Measurements from ENCODE around the gene TRAF3IP1.
"Not testable (repeated sequence)": the region's sequence is repeated elsewhere in the genome, so short reads cannot be mapped to it uniquely, and the experiment has no call there.

The TRAF3IP1 gene

GRCh38 chr2:238370094-238370822 lies 49.9 kb downstream of the TRAF3IP1 start:
- no peak overlapping the region for H3K27ac ChIP-seq (ENCODE audit: low read depth, low read length, severe bottlenecking)
- H3K36me3 ChIP-seq (ENCODE audit: control insufficient read depth, insufficient read depth, low read length) = no peaks in the 10 kb centered on the region
- no peaks in the 10 kb centered on the region for H3K9me3 ChIP-seq (ENCODE audit: control insufficient read depth, low read length)
- no peaks in the 10 kb centered on the region for H3K4me1 ChIP-seq (ENCODE audit: control insufficient read depth, insufficient read depth, low read length, poor library complexity, severe bottlenecking)
- H3K4me3 ChIP-seq (ENCODE audit: extremely low read depth, insufficient read depth, low read length, poor library complexity, severe bottlenecking) = no peak overlapping the region
- 93% methylated on average over 10 of the region's 10 CpGs for WGBS, 2 experiments (ENCODE audit: insufficient coverage in 2 of 2)

DNA sequence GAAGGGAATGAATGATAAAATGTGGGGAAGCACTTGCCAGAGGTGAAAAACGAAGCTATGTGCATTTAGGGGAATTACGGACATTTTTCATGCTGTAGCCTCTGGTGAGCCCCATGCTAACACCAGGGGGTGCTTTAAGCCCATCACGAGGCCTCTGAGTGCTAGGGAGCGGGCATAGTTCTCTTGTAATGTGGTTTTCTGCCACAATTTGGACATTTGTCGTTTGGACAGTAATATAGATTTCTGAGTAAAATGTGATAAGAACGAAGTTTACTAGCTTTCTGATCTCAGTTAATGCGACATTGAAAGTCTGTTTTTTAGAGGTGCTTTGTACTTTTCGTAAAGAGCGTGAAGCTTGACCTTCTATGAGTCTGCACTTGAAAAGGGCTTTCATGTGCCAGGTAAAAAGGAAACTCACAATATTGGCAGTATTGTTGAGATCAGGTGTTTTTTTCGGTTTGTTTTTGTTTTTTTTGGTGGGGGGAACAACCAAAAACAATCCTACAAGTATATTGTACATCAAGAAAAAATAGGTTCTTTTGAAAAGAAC lies 50.6 kb downstream of the TRAF3IP1 start:
- 67 to 74% methylated on average over 9 of the region's 10 CpGs for WGBS, 2 experiments (ENCODE audit: insufficient coverage in 2 of 2)
- H3K4me3 ChIP-seq (ENCODE audit: extremely low read depth, insufficient read depth, low read length, poor library complexity, severe bottlenecking) = no peak overlapping the region

GRCh38 chr2:238372277-238372676 lies 52.0 kb downstream of the TRAF3IP1 start:
- not testable (repeated sequence) for H3K4me1 ChIP-seq (ENCODE audit: control insufficient read depth, insufficient read depth, low read length, poor library complexity, severe bottlenecking); H3K4me3 ChIP-seq (ENCODE audit: extremely low read depth, insufficient read depth, low read length, poor library complexity, severe bottlenecking); H3K9me3 ChIP-seq (ENCODE audit: control insufficient read depth, low read length); H3K36me3 ChIP-seq (ENCODE audit: control insufficient read depth, insufficient read depth, low read length); H3K27ac ChIP-seq (ENCODE audit: low read depth, low read length, severe bottlenecking)
- WGBS, 2 experiments (ENCODE audit: insufficient coverage in 2 of 2) = no CpG with 5 or more reads among the region's 3 CpGs

More for the DNA sequence above, 50.6 kb downstream of the TRAF3IP1 start:
- no peaks in the 10 kb centered on the region for H3K36me3 ChIP-seq (ENCODE audit: control insufficient read depth, insufficient read depth, low read length)
- no peak overlapping the region for H3K27ac ChIP-seq (ENCODE audit: low read depth, low read length, severe bottlenecking)
- H3K4me1 ChIP-seq (ENCODE audit: control insufficient read depth, insufficient read depth, low read length, poor library complexity, severe bottlenecking) = no peaks in the 10 kb centered on the region
- no peaks in the 10 kb centered on the region for H3K9me3 ChIP-seq (ENCODE audit: control insufficient read depth, low read length)

GRCh38 chr2:238376884-238377391 lies 56.6 kb downstream of the TRAF3IP1 start:
- Histone ChIP-seq H3K4me3 (ENCODE audit: extremely low read depth, insufficient read depth, low read length, poor library complexity, severe bottlenecking) (no peak overlapping the region), H3K36me3 (ENCODE audit: control insufficient read depth, insufficient read depth, low read length) (no peaks in the 10 kb centered on the region), H3K4me1 (ENCODE audit: control insufficient read depth, insufficient read depth, low read length, poor library complexity, severe bottlenecking) (peaks cover 11% of the 10 kb centered on the region), H3K27ac (ENCODE audit: low read depth, low read length, severe bottlenecking) (no peak overlapping the region), H3K9me3 (ENCODE audit: control insufficient read depth, low read length) (no peaks in the 10 kb centered on the region)
- WGBS, 2 experiments (ENCODE audit: insufficient coverage in 2 of 2) = 96% methylated on average over 6 of the region's 8 CpGs

- Histone ChIP-seq H3K36me3 (ENCODE audit: control insufficient read depth, insufficient read depth, low read length) (peaks cover 7% of the 10 kb centered on the region), H3K4me1 (ENCODE audit: control insufficient read depth, insufficient read depth, low read length, poor library complexity, severe bottlenecking) (peaks cover 11% of the 10 kb centered on the region), H3K4me3 (ENCODE audit: extremely low read depth, insufficient read depth, low read length, poor library complexity, severe bottlenecking) (no peak overlapping the region), H3K9me3 (ENCODE audit: control insufficient read depth, low read length) (no peaks in the 10 kb centered on the region), H3K27ac (ENCODE audit: low read depth, low read length, severe bottlenecking) (no peak overlapping the region)
- WGBS, 2 experiments (ENCODE audit: insufficient coverage in 2 of 2) = 81 to 100% methylated on average over 6 to 7 of the region's 11 CpGs
Observed at GRCh38 chr2:238378230-238379095, 58.1 kb downstream of the TRAF3IP1 start.

DNA sequence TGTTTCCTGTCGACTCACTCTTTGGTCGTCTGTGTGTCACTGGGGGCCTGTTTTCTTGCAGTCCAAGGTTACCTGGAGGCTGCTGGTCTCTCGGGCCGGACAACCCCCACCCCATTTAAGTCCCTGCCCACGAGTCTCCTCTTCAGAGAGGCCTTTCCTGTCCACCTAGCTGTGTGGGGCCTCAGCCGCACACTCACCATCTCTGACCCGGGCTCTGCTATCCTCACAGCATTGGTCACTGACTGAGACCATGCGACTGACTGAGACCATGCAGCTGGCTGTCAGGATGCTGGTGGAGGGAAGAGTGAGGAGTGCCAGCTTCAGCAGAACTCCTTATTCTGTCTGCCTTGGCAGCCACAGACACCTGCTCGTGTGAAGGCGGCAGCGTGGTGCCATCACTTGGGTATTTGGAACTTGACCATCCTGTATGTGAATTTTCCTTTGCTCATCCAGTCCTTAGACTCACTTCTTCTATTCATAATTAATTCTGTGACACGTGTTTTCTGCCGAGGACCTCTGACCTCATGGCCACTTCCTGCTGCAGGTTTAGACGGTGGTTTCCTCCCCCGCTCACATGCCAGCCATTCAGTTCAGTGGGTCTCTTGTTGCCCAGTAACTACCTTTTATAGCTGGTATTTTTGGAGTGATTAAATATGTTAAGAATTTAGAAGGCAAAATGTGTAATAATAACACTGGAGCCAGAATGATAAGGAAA lies 58.9 kb downstream of the TRAF3IP1 start:
- H3K27ac ChIP-seq (ENCODE audit: low read depth, low read length, severe bottlenecking) = no peak overlapping the region
- H3K9me3 ChIP-seq (ENCODE audit: control insufficient read depth, low read length) = no peaks in the 10 kb centered on the region
- no peak overlapping the region for H3K4me3 ChIP-seq (ENCODE audit: extremely low read depth, insufficient read depth, low read length, poor library complexity, severe bottlenecking)
- WGBS, 2 experiments (ENCODE audit: insufficient coverage in 2 of 2) = 84 to 93% methylated on average over 11 to 14 of the region's 15 CpGs
- H3K36me3 ChIP-seq (ENCODE audit: control insufficient read depth, insufficient read depth, low read length) = peaks cover 10% of the 10 kb centered on the region
- peaks cover 11% of the 10 kb centered on the region for H3K4me1 ChIP-seq (ENCODE audit: control insufficient read depth, insufficient read depth, low read length, poor library complexity, severe bottlenecking)

DNA sequence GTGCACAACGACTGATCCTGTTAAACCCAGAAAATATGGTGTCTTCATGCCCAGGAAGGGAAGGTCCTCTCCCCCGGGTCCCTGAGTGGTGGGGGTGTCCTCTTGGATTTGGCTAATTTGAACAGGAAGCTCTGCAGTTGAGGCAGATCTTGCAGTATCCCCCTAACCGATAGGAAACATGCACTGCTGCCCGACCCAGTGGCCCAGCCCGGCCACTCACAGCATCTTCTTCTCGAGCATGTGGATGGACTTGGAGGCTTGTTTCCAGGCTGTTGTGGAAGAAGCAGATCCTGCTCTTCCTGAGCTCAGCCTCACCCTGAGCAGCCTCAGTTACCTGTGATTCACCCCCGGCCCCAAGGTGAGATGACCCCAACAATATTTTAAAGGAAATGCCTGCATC lies 60.0 kb downstream of the TRAF3IP1 start:
- Histone ChIP-seq H3K36me3 (ENCODE audit: control insufficient read depth, insufficient read depth, low read length) (peaks cover 10% of the 10 kb centered on the region), H3K4me3 (ENCODE audit: extremely low read depth, insufficient read depth, low read length, poor library complexity, severe bottlenecking) (no peak overlapping the region), H3K27ac (ENCODE audit: low read depth, low read length, severe bottlenecking) (no peak overlapping the region), H3K4me1 (ENCODE audit: control insufficient read depth, insufficient read depth, low read length, poor library complexity, severe bottlenecking) (peaks cover 11% of the 10 kb centered on the region), H3K9me3 (ENCODE audit: control insufficient read depth, low read length) (no peaks in the 10 kb centered on the region)
- WGBS, 2 experiments (ENCODE audit: insufficient coverage in 2 of 2) = 90 to 93% methylated on average over 3 to 5 of the region's 7 CpGs

- no CpG with 5 or more reads among the region's 1 CpG for WGBS, 2 experiments (ENCODE audit: insufficient coverage in 2 of 2)
- peaks cover 10% of the 10 kb centered on the region for H3K36me3 ChIP-seq (ENCODE audit: control insufficient read depth, insufficient read depth, low read length)
- H3K27ac ChIP-seq (ENCODE audit: low read depth, low read length, severe bottlenecking) = no peak overlapping the region
- H3K4me1 ChIP-seq (ENCODE audit: control insufficient read depth, insufficient read depth, low read length, poor library complexity, severe bottlenecking) = peaks cover 11% of the 10 kb centered on the region
- no peaks in the 10 kb centered on the region for H3K9me3 ChIP-seq (ENCODE audit: control insufficient read depth, low read length)
- H3K4me3 ChIP-seq (ENCODE audit: extremely low read depth, insufficient read depth, low read length, poor library complexity, severe bottlenecking) = no peak overlapping the region
Observed at GRCh38 chr2:238380785-238381184, 60.5 kb downstream of the TRAF3IP1 start.

- 93 to 96% methylated on average over 14 to 15 of the region's 16 CpGs for WGBS, 2 experiments (ENCODE audit: insufficient coverage in 2 of 2)
- Histone ChIP-seq H3K27ac (ENCODE audit: low read depth, low read length, severe bottlenecking) (no peak overlapping the region), H3K36me3 (ENCODE audit: control insufficient read depth, insufficient read depth, low read length) (peaks cover 10% of the 10 kb centered on the region), H3K4me3 (ENCODE audit: extremely low read depth, insufficient read depth, low read length, poor library complexity, severe bottlenecking) (no peak overlapping the region), H3K4me1 (ENCODE audit: control insufficient read depth, insufficient read depth, low read length, poor library complexity, severe bottlenecking) (peaks cover 11% of the 10 kb centered on the region), H3K9me3 (ENCODE audit: control insufficient read depth, low read length) (no peaks in the 10 kb centered on the region)
Observed at GRCh38 chr2:238381341-238382115, 61.2 kb downstream of the TRAF3IP1 start.

GRCh38 chr2:238382381-238382781 lies 62.1 kb downstream of the TRAF3IP1 start:
- Histone ChIP-seq H3K36me3 (ENCODE audit: control insufficient read depth, insufficient read depth, low read length) (peaks cover 10% of the 10 kb centered on the region), H3K4me3 (ENCODE audit: extremely low read depth, insufficient read depth, low read length, poor library complexity, severe bottlenecking) (no peak overlapping the region)
- WGBS, 2 experiments (ENCODE audit: insufficient coverage in 2 of 2) = 84 to 93% methylated on average over 4 to 5 of the region's 5 CpGs

More at GRCh38 chr2:238382381-238382781, 62.1 kb downstream of the TRAF3IP1 start:
- Histone ChIP-seq H3K4me1 (ENCODE audit: control insufficient read depth, insufficient read depth, low read length, poor library complexity, severe bottlenecking) (peaks cover 11% of the 10 kb centered on the region), H3K27ac (ENCODE audit: low read depth, low read length, severe bottlenecking) (no peak overlapping the region), H3K9me3 (ENCODE audit: control insufficient read depth, low read length) (no peaks in the 10 kb centered on the region)

All from mesodermal cell (in vitro differentiated cells).